ENCODE measurements around the gene CNTF.
A peak's percentile ranks its signal among the peaks of the same experiment; 100 is the strongest.

The CNTF gene

DNA sequence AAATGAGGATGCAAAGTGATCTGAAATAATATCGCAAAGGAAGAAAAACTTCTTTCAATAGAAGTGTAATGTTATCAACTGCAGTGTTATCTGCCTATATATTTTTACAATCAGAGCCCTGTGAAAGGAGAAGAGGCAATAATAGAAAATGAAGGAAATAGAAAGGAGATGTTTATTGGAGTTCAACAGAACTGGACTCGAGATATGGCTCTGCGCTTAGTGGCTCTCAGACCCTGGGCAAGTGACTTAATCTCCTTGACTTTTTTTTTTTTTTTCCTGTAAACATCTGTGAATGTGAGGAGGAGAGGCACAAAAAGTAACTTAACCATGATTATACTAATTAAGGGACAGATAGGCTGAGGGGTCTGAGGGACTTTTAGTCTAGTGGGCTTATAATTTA lies 18.9 kb downstream of the CNTF start:
- DNase-seq (ENCODE audit: extremely low read depth in 1 of 2, low read depth in 1 of 2): no peak

DNA sequence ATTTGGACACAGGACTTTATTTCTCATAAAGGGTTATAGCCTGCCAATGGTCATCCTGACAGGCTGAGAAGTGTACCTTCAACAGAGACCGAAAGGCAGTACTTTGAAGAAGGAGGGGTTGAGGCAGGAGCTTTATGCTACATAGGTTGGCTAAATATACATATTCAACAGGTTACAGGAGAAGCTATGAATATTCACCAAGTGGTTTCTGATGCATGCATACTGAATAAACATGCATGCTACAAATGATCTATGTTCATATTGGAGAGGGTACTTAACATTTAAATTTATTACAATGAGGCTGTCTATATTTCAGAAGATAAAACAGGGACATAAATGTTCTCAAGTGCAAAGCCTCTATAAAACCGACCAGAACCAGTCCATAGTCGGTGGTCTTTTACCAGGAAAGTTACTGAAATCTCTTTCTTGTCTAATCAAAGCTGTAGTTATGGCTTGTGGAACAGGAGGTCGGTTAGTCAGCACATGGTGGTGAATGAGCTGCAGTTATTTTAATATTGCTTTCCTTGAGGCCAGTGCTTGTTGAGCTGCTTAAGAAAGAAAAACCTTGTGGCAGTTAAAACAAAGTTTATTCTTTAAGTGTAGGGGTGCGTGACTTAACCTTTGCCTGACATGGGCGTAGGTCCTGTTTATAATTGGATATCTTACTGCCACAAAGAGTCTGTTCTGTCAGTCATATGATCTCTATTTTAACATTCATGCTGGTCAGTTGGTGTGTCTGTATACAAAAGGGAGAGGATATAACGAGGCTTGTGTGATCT lies 19.5 kb downstream of the CNTF start:
- DNase-seq (ENCODE audit: extremely low read depth in 1 of 2, low read depth in 1 of 2): no peak

DNA sequence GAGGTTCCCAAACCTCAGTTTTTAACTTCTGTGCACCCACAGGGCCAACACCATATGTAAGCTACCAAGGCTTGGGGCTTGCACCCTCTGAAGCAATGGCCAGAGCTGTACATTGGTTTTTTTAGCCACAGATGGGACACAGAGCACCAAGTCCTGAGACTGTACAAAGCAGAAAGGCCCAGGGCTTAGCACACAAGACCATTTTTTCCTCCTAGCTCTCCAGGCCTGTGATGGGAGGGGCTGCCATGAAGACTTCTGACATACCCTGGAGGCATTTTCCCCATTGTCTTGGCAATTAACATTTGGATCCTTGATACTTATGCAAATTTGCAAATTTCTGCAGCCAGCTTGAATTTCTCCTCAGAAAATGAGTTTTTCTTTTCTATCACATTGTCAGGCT lies 23.4 kb downstream of the CNTF start:
- DNase-seq (ENCODE audit: extremely low read depth in 1 of 2, low read depth in 1 of 2): no peak

DNA sequence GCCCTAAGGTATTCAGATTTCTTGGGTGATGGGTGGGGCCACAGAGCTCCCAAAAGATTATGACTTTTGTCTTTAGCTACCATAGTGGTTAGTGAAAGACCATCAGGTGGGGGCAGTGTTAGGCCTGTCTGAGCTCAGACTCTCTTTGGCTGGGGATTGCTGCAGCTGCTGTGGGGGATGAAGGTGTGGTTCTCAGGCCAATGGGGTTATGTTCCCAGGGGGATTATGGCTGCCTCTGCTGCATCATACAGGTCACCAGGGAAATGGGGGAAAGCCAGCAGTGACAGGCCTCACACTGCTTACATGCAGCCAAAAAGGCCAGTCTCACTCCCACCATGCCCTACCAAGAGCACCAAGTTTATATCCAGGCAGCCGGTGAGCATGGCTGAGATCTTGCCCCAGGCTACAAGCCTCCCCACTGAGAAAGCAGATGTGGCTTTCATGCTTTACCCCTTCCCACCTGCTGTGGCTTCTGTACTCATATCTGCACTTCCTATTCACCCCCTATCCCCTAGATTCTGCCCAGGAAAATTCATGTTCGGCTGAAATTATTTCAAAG lies 24.8 kb downstream of the CNTF start:
- no peak for DNase-seq (ENCODE audit: extremely low read depth in 1 of 2, low read depth in 1 of 2)

DNA sequence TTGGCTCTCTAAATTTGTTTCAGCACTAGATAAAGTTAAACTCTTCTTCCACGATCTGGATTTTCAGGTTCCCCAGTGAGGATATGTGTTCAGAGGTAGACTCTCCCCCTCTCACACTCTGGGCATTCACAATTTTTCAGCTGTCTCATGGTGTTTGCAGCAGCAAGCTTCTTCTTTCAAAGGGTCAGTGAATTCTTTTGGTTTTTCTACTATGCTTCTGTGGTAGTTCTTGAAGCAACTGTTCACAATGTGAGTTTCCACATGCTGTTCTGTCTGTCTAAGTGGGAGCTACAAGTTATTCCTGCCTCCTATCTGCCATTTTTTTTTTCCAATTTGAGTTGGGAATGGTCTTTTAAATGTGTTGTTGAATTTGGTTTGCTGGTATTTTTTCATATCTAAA lies 25.4 kb downstream of the CNTF start:
- no peak for DNase-seq (ENCODE audit: extremely low read depth in 1 of 2, low read depth in 1 of 2)

DNA sequence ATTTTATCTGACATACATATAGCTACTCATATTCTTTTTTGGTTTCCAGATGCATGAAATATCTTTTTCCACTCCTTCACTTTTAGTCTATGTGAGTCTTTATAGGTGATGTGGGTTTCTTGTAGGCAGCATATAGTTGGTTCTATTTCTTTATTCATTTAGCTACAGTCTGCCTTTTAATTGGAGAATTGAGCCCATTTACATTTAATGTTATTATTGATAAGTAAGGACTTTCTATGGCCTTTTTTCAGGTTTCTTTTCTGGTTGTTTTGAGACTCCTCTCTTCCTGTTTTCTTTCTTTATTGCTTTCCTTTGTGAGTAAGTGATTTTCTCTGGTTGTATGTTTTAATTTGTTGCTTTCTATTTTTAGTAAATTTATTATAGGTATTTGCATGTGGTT lies 27.2 kb downstream of the CNTF start:
- no peak for DNase-seq (ENCODE audit: extremely low read depth in 1 of 2, low read depth in 1 of 2)

DNA sequence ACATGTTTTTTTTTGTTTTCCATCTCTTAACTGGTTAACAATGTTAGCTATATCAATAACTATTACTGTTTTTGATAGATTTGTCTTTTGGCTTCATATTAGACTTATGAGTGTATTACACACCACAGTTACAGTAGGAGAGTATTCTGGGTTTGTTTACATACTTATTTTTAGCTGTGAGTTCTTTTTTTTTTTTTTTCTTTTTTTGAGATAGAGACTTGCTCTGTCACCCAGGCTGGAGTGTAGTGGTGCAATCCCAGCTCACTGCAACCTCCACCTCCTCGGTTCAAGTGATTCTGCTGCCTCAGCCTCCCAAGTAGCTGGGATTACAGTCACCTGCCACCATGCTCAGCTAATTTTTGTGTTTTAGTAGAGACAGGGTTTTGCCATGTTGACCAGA lies 28.0 kb downstream of the CNTF start:
- DNase-seq (ENCODE audit: extremely low read depth in 1 of 2, low read depth in 1 of 2): no peak

DNA sequence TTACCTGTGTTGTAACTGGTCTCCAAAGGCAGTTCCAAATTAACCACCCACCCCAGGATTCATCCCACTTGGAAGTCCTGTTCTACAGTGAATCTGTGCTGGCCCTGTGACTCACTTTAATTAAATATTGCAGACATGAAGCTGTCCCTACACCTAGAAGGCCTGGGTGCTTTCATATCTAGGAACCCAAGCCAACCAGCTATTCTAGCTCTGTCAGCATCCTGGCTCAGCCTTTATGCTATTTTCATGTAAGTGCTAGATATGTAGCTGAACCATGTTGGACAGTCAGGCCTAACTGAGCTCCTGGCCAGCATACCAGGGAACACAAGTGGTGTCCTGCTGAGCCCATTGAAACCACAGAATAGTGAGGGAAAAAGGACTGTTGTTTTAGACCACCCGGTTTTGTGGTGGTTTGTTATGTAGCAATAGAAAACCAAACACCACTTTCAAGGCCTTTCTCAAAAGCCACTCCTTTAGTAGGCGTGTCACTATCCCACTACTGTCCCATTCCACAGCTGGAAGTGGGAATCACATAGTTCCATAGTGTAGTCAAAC lies 30.3 kb downstream of the CNTF start:
- no peak for DNase-seq (ENCODE audit: extremely low read depth in 1 of 2, low read depth in 1 of 2)

DNA sequence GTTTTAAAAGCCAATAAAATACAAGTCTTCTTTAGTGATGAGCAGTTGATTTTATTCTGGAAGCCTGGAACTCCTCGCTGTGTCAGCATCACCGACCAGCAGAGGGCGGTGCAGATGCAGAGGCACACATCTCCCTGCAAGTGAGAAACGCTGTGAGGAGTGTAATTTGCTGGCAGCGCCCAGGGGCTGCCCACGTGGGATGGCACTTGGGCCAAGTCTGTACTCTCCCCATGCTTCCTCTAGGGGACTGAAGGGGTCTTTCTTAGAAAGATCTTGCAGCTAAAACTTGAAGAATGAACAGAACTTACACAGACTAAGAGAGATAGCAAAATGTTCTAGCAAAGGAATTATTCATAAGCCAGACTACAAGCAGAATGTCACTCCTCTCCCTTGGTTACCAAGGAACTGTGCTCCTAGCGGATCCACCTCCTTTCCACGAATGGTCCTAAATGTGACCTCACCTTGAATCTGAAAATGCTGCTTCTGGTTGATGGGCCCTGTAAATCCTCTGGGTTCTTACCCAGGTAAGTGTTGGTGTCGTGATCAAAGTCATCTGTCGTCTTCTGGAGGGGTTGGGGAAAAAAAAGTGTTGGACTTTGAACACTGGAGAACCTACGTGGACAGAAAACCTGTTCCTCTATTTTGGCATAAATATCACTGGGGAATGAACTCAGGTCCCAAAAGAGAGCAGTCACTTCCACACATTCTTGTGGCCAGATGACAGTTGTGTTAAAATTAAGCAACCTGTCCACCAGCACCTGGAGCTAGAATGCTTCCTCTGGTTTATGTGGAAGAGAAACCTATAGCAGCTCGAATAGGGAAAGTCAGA lies 31.8 kb downstream of the CNTF start:
- DNase-seq (ENCODE audit: extremely low read depth in 1 of 2, low read depth in 1 of 2): peak; percentile 39 to 61

DNA sequence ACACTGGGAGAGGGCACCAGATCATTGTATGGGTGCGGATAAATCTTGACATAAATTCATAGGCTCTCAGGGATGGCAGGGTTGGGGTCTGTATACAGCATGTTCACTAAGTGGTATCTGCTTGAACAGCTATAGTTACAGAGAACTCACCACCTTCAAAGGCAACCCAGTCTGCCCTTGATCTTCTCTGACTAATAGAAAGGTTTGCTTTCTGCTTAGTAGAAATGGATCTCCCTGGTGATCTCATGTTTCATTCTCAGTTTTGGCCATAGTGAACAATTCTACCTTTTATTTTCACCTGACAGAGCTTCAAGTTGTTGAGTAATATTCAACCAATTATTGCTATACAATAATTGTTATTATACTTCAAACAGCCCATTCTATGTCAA lies 32.4 kb downstream of the CNTF start:
- DNase-seq (ENCODE audit: extremely low read depth in 1 of 2, low read depth in 1 of 2): no peak

DNA sequence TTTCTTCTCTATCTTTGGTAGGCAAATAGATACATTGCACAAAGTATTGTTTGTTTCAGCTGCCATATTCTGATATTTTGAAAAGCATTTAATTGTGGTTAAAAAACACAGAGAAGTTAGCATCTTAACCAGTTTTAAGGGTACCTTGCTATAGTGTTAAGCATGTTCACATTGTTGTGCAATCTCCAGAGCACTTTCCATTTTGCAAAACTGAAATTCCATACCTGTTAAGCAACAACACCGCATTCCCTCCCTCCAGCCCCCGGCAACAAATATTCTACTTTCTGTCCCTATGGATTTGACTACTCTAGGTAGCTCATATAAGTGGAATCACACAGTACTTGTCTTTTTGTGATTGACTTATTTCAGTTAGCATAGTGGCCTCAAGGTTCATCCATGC lies 33.9 kb downstream of the CNTF start:
- no peak for DNase-seq (ENCODE audit: extremely low read depth in 1 of 2, low read depth in 1 of 2)

DNA sequence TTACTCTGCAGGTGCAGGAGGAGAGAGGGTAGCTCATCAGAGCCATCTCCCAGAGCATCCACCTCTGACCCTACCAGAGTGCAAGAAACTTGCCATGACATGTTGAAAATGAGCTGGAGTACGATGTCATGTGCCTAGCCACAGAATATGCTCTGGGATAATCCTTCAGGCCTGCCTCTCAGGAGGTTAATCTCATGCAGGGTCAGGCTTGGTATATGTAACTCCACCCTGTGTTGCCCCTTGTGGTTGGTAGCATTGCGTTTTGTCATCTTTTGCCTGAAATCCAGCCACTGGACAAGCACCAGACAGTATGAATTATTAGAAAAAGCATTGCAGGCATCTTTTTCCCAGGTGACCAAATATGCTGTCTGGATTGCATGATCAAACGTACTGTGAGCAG lies 36.2 kb downstream of the CNTF start:
- no peak for DNase-seq (ENCODE audit: extremely low read depth in 1 of 2, low read depth in 1 of 2)

DNA sequence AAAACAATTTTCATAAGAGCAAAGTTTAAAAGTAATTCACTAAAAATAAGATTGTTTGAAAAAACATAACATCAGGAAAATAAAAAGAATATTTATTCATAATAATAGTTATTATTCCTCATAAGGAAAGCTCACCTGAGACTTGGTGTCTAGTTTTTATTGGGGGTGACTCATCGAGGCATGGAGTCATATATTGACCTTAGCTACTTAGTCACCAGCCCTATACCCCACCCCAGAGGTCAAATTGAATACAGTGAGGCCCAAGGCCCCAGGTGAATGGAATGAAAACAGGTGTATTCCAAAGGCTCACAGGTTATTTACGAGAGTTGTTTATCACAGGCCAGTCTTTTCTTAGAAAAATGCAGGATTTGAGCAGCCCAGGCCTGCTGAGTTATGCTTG lies 36.9 kb downstream of the CNTF start:
- DNase-seq (ENCODE audit: extremely low read depth in 1 of 2, low read depth in 1 of 2): no peak

DNA sequence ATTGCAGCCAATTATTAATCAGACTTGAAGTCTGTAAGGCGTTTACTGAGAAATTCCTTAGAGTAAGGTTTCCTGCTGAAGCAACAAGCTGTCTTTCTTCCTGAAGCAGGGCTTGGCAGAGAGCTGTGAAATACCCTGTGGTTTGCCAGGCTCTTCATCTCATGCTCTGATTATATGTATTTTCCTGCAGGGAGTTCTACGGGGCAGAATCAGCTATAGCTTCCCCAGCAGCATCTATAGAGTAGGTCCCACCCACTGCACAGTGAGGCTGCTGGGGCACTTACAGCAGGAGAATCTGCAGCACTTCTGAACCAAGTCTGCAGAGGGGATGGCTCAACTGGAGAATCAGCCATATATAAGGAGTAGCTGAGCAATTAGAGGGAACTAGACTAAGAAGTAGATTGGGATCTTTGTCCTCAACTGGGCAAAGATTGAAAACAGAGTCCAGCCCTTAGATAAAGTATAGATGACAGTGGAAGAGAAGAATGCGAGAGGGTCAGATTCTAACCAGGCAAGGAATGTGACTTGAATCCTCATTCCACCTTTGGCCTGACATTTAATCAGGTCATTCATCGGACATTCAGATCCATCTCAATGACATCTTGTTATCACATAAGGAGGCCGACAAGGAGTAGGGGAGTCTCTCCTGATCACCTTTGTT lies 37.6 kb downstream of the CNTF start:
- no peak for DNase-seq (ENCODE audit: extremely low read depth in 1 of 2, low read depth in 1 of 2)

DNA sequence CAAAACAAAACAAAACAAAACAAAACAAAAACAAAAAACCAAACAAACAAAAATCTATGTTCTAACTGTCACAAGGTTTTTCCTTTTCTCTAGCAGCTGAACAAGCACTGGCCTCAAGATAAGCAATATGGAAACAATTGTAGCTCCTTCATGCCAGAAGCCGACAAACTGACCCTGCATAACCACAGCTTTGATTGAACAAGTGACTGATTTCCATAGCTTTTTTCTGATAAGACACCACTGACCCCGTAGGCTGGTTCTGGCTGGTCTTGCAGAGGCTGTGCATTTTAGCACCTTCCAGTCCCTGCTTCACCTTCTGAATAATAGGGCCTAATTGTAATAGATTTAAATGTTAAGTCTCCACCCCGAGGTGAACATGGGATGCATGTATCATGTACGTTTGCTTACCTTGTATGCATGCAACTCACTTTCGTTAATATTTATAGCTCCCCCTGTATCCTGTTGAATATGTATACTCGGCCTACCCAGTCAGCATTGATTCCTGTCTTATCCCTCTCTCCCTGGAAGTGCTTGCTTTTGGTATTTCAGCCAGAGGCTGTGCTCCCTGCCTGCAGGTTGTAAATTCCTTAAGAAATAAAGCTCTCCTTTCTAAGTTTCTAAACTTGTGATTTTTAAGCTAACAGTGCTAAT lies 49.6 kb downstream of the CNTF start:
- no peak for DNase-seq (ENCODE audit: extremely low read depth in 1 of 2, low read depth in 1 of 2)

DNA sequence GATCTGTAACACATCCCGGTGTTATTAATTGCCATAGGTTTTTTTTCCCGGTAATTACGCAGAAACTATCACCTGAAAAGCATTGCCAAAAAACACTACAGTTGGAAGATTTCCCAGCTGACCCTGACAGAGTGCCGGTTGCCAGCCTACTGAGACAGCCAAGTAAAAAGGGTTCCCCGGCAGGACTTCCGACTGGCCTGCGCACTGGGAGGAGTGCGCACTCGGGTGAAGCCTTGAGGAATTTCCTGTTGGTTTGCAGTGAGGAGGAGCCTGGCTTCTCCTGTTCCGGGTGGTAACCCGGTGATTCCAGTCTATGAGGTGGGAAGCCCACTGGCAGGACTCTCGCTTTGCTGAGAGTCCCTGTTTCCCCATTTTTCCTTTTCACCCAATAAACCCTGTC lies 52.1 kb downstream of the CNTF start:
- no peak for DNase-seq (ENCODE audit: extremely low read depth in 1 of 2, low read depth in 1 of 2)
